ENCODE measurements around the gene DSC1. TPM values are rescaled to one million over a fixed set of nuclear protein-coding genes. Genes with fewer than 3 reads are reported as not detected.

DSC1 gene
- total RNA-seq, 1 donor from 2014 or later: not detected

GRCh38 chr18:31097666-31098065 is 65.0 kb downstream of the DSC1 start:
- peaks cover 14% of the 10 kb centered on the region for H3K27me3 Mint-ChIP-seq (ENCODE audit: unreplicated experiment)
- TF ChIP-seq, protein P1, sequence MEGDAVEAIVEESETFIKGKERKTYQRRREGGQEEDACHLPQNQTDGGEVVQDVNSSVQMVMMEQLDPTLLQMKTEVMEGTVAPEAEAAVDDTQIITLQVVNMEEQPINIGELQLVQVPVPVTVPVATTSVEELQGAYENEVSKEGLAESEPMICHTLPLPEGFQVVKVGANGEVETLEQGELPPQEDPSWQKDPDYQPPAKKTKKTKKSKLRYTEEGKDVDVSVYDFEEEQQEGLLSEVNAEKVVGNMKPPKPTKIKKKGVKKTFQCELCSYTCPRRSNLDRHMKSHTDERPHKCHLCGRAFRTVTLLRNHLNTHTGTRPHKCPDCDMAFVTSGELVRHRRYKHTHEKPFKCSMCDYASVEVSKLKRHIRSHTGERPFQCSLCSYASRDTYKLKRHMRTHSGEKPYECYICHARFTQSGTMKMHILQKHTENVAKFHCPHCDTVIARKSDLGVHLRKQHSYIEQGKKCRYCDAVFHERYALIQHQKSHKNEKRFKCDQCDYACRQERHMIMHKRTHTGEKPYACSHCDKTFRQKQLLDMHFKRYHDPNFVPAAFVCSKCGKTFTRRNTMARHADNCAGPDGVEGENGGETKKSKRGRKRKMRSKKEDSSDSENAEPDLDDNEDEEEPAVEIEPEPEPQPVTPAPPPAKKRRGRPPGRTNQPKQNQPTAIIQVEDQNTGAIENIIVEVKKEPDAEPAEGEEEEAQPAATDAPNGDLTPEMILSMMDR (IDR thresholded peaks at IDR 0.05; ENCODE audit: partially characterized antibody, unreplicated experiment): no peak
- peaks cover 16% of the 10 kb centered on the region for H3K9me3 Mint-ChIP-seq (ENCODE audit: unreplicated experiment)
- H3K4me1 Mint-ChIP-seq (ENCODE audit: low read depth, unreplicated experiment): peaks cover 15% of the 10 kb centered on the region
- H3K36me3 Mint-ChIP-seq (ENCODE audit: unreplicated experiment): no peaks in the 10 kb centered on the region
- H3K27ac Mint-ChIP-seq (ENCODE audit: unreplicated experiment): no peak overlapping the region
- no peak for DNase-seq
- no peak overlapping the region for H3K4me3 Mint-ChIP-seq (ENCODE audit: unreplicated experiment)

- Mint-ChIP-seq H3K4me3 (ENCODE audit: unreplicated experiment) (no peak overlapping the region), H3K27ac (ENCODE audit: unreplicated experiment) (no peak overlapping the region), H3K36me3 (ENCODE audit: unreplicated experiment) (no peaks in the 10 kb centered on the region), H3K4me1 (ENCODE audit: low read depth, unreplicated experiment) (peaks cover 3% of the 10 kb centered on the region), H3K9me3 (ENCODE audit: unreplicated experiment) (peaks cover 1% of the 10 kb centered on the region), H3K27me3 (ENCODE audit: unreplicated experiment) (no peaks in the 10 kb centered on the region)
- no peak for DNase-seq
- TF ChIP-seq, protein P1 (IDR thresholded peaks at IDR 0.05; ENCODE audit: partially characterized antibody, unreplicated experiment): no peak
These were observed 68.8 kb downstream of the DSC1 start for GRCh38 chr18:31093880-31094279.

DNA sequence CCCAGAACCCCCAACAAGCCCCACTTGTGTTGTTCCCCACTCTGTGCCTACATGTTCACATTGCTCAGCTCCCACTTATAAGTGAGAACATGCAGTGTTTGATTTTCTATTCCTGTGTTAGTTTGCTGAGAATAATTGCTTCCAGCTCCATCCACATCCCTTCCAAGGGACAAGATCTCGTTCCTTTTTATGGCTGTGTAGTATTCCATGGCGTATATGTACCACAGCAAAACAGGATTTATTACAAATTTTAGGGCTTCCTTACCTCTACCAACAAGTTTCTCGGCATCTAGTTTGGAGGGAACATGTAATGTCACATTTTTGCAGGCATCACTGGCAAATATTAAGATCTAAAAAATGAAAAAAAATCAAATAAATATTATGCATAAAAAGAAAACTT is 69.4 kb downstream of the DSC1 start:
- Mint-ChIP-seq H3K27ac (ENCODE audit: unreplicated experiment) (no peak overlapping the region), H3K4me3 (ENCODE audit: unreplicated experiment) (no peak overlapping the region), H3K36me3 (ENCODE audit: unreplicated experiment) (no peaks in the 10 kb centered on the region), H3K27me3 (ENCODE audit: unreplicated experiment) (no peaks in the 10 kb centered on the region), H3K9me3 (ENCODE audit: unreplicated experiment) (peaks cover 1% of the 10 kb centered on the region), H3K4me1 (ENCODE audit: low read depth, unreplicated experiment) (peaks cover 3% of the 10 kb centered on the region)
- TF ChIP-seq, protein P1 (IDR thresholded peaks at IDR 0.05; ENCODE audit: partially characterized antibody, unreplicated experiment): no peak
- DNase-seq: no peak

- no peak overlapping the region for H3K27ac Mint-ChIP-seq (ENCODE audit: unreplicated experiment)
- H3K27me3 Mint-ChIP-seq (ENCODE audit: unreplicated experiment): no peaks in the 10 kb centered on the region
- peaks cover 3% of the 10 kb centered on the region for H3K4me1 Mint-ChIP-seq (ENCODE audit: low read depth, unreplicated experiment)
- TF ChIP-seq, protein P1 (IDR thresholded peaks at IDR 0.05; ENCODE audit: partially characterized antibody, unreplicated experiment): no peak
- H3K9me3 Mint-ChIP-seq (ENCODE audit: unreplicated experiment): peaks cover 1% of the 10 kb centered on the region
- no peak for DNase-seq
- H3K36me3 Mint-ChIP-seq (ENCODE audit: unreplicated experiment): peaks cover 3% of the 10 kb centered on the region
- H3K4me3 Mint-ChIP-seq (ENCODE audit: unreplicated experiment): no peak overlapping the region
These were observed 71.3 kb downstream of the DSC1 start for GRCh38 chr18:31091350-31091749.

GRCh38 chr18:31088532-31088931 is 74.1 kb downstream of the DSC1 start:
- DNase-seq: no peak
- H3K4me3 Mint-ChIP-seq (ENCODE audit: unreplicated experiment): no peak overlapping the region
- no peaks in the 10 kb centered on the region for H3K27me3 Mint-ChIP-seq (ENCODE audit: unreplicated experiment)
- H3K9me3 Mint-ChIP-seq (ENCODE audit: unreplicated experiment): no peaks in the 10 kb centered on the region
- H3K27ac Mint-ChIP-seq (ENCODE audit: unreplicated experiment): no peak overlapping the region
- TF ChIP-seq, protein P1 (IDR thresholded peaks at IDR 0.05; ENCODE audit: partially characterized antibody, unreplicated experiment): no peak
- no peaks in the 10 kb centered on the region for H3K4me1 Mint-ChIP-seq (ENCODE audit: low read depth, unreplicated experiment)
- H3K36me3 Mint-ChIP-seq (ENCODE audit: unreplicated experiment): peaks cover 3% of the 10 kb centered on the region
